Activated T-cell treated with anti-CD3 and anti-CD28 coated beads, Interleukin-2, amount 50 U/mL, for 72 hours (primary cell): ENCODE results near the gene FLT1. TPM values are rescaled to one million over a fixed set of nuclear protein-coding genes. Genes with fewer than 3 reads are reported as not detected.

ENCODE experiments used
- ATAC-seq, 2 donors: fragments of 150-1000 bp; cut with Tn5 transposase; replicated peaks in 1 of 2; 2 replicates each; pipeline ENCODE4 v1.10.0; 2021; ENCODE audit warnings: moderate library complexity in 2 of 2, mild to moderate bottlenecking in 1 of 2
- DNase-seq, 2 donors: peaks; one replicate each; pipeline ENCODE4 v3.0.0; 2021 to 2022; ENCODE audit warnings: mixed read lengths in 1 of 2
- H3K27ac Mint-ChIP-seq: one replicate; pipeline ENCODE4 v1.8.0; 2022; ENCODE audit warnings: mild to moderate bottlenecking, moderate library complexity, mixed read lengths
- H3K27me3 Mint-ChIP-seq: one replicate; pipeline ENCODE4 v1.8.0; 2022; ENCODE audit warnings: low read depth, mixed read lengths
- H3K36me3 Mint-ChIP-seq, 2 donors: one replicate each; pipeline ENCODE4 v1.8.0; 2022; ENCODE audit warnings: mixed read lengths in 2 of 2, mild to moderate bottlenecking in 1 of 2; ENCODE audit not compliant: insufficient read depth in 2 of 2
- H3K4me1 Mint-ChIP-seq: one replicate; pipeline ENCODE4 v1.8.0; 2022; ENCODE audit warnings: low read depth, mixed read lengths
- H3K4me3 Mint-ChIP-seq, 2 donors: one replicate each; pipeline ENCODE4 v1.8.0; 2022; ENCODE audit warnings: mild to moderate bottlenecking in 2 of 2, mixed read lengths in 2 of 2, moderate library complexity in 2 of 2
- H3K9me3 Mint-ChIP-seq, 2 donors: one replicate each; pipeline ENCODE4 v1.8.0; 2022; ENCODE audit warnings: mixed read lengths in 2 of 2
- total RNA-seq, 2 donors: library from RNA; stranded (reverse); gene quantifications; one replicate each; pipeline ENCODE4 v1.2.3, GENCODE V29; 2022

The FLT1 gene
- total RNA-seq, 2 donors from 2014 or later: 35.8 to 43.8 TPM

- no peak overlapping the region for H3K4me3 Mint-ChIP-seq
- peaks cover 30% of the 10 kb centered on the region for H3K4me1 Mint-ChIP-seq
- H3K27ac Mint-ChIP-seq: no peak overlapping the region
- DNase-seq (no peak), ATAC-seq (no peak)
- H3K36me3 Mint-ChIP-seq: no peaks in the 10 kb centered on the region
- H3K27me3 Mint-ChIP-seq: peaks cover 5% of the 10 kb centered on the region
- no peaks in the 10 kb centered on the region for H3K9me3 Mint-ChIP-seq
Observed at GRCh38 chr13:28342251-28342650, 152.7 kb downstream of the FLT1 start.

DNA sequence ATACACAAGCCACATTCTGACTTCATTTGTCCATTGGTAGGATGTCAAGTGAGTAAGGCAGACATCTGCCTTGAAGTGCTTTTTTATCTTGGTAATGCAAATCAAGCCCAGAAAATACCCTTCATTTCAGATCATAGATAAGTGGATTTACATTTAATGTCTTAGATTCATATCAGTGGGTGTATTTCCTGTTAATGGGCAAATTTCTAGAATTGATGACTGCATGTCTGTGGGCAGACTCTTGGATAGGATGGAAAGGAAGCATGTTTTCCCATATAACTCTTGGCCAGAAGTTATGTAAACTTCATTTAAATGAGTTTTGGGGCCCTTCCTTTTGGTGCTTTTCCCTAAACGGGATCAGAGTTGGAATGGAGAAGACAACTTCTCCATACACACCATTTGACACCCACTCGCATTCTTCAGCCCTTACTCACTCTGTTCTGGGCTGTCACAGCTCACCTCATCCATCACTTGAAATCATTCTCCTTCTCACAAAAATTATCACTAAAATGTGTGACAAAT is 154.6 kb downstream of the FLT1 start:
- no peak for ATAC-seq
- Mint-ChIP-seq H3K27me3 (peaks cover 5% of the 10 kb centered on the region), H3K4me1 (peaks cover 21% of the 10 kb centered on the region), H3K36me3 (no peaks in the 10 kb centered on the region), H3K27ac (no peak overlapping the region), H3K4me3 (no peak overlapping the region), H3K9me3 (no peaks in the 10 kb centered on the region)
- no peak for DNase-seq

DNA sequence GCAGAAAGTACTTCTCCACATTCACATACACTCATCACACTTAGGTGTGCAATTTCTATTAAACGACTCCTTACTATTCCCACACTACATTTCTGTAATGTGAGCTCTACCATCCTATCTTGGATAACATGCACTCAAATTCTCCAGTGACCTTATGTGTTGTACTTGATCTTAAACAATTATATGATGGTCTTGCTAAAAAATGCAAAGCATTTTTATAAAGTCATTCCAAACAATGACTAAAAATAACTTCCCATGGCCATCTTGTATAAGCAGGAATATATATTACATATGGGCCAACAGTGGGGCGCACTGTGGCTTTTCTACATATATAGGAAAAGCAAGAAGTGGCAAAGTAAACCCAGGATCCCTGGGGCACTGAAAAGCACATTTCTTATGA is 155.5 kb downstream of the FLT1 start:
- H3K36me3 Mint-ChIP-seq: no peaks in the 10 kb centered on the region
- ATAC-seq: no peak
- no peak overlapping the region for H3K27ac Mint-ChIP-seq
- peaks cover 21% of the 10 kb centered on the region for H3K4me1 Mint-ChIP-seq
- no peak for DNase-seq
- no peak overlapping the region for H3K4me3 Mint-ChIP-seq
- no peaks in the 10 kb centered on the region for H3K9me3 Mint-ChIP-seq
- peaks cover 4% of the 10 kb centered on the region for H3K27me3 Mint-ChIP-seq

DNA sequence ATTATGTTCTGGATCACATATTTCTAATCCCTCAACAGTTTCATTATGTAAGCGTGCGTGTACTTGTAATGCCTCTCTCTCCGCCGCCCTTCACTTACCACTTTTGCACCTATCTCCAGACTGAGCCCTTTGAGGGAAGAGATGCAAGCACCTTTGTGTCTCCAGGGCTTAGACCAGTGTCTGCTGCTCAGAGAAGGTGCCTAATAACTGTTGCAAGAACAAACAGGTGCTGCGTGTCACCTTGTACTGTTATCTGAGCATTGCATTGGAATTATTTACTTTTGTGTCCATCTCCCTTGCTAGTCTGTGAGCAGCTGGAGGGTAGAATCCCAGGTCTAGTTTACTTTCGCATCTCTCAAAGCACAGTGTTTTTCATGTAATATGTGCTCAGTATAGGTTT is 156.2 kb downstream of the FLT1 start:
- ATAC-seq (no peak), DNase-seq (no peak)
- H3K4me3 Mint-ChIP-seq: no peak overlapping the region
- H3K4me1 Mint-ChIP-seq: peaks cover 14% of the 10 kb centered on the region
- H3K9me3 Mint-ChIP-seq: no peaks in the 10 kb centered on the region
- no peaks in the 10 kb centered on the region for H3K36me3 Mint-ChIP-seq
- no peak overlapping the region for H3K27ac Mint-ChIP-seq
- no peaks in the 10 kb centered on the region for H3K27me3 Mint-ChIP-seq

GRCh38 chr13:28338006-28338574 is 156.8 kb downstream of the FLT1 start:
- no peaks in the 10 kb centered on the region for H3K9me3 Mint-ChIP-seq
- peaks cover 14% of the 10 kb centered on the region for H3K4me1 Mint-ChIP-seq
- no peak overlapping the region for H3K27ac Mint-ChIP-seq
- DNase-seq: no peak
- H3K4me3 Mint-ChIP-seq: no peak overlapping the region
- ATAC-seq: no peak
- H3K27me3 Mint-ChIP-seq: no peaks in the 10 kb centered on the region
- no peaks in the 10 kb centered on the region for H3K36me3 Mint-ChIP-seq

DNA sequence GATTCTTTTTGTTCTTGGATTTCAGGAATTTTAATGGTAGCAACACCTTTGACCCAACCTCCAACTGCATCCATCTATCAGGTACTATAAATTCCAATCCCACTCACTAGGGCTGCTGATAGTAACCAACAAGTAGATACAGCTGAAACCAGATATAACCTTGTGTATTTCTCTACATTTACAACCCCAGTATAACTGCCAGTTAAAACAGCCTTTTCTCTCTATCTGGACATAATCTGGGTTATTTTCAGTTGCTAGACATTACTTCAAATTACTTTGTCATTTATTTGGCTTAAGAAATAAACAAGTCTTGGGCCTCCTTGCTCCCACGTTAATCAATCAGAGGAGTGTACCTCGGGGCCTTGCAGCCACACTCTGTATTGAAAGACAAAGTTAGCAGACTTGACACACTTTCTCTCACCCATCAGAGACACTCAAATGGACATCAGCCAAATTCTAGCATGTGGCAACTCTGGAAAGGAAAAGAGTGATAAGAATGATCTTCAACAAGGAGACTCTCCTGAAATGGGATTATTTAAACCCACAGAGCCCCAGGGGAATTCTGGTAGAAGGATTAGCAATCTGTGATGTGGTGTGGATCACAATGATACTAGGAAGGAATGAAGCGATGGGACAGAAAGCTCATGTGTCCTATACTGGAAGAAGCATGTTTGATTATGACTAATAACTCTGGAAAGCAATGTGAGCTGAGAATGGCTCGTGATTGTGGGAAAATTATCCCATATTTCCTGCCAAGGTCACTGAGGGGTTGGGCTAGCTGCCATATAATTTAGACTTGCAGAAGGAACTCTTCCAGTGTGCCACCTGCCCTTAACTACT is 157.5 kb downstream of the FLT1 start:
- Mint-ChIP-seq H3K4me1 (peaks cover 14% of the 10 kb centered on the region), H3K9me3 (no peaks in the 10 kb centered on the region), H3K4me3 (no peak overlapping the region), H3K27me3 (no peaks in the 10 kb centered on the region), H3K36me3 (no peaks in the 10 kb centered on the region), H3K27ac (no peak overlapping the region)
- no peak for DNase-seq
- no peak for ATAC-seq

GRCh38 chr13:28336193-28336657 is 158.7 kb downstream of the FLT1 start:
- Mint-ChIP-seq H3K4me3 (no peak overlapping the region), H3K36me3 (no peaks in the 10 kb centered on the region), H3K27ac (no peak overlapping the region), H3K4me1 (peaks cover 8% of the 10 kb centered on the region), H3K9me3 (no peaks in the 10 kb centered on the region), H3K27me3 (no peaks in the 10 kb centered on the region)
- ATAC-seq: no peak
- DNase-seq: no peak

DNA sequence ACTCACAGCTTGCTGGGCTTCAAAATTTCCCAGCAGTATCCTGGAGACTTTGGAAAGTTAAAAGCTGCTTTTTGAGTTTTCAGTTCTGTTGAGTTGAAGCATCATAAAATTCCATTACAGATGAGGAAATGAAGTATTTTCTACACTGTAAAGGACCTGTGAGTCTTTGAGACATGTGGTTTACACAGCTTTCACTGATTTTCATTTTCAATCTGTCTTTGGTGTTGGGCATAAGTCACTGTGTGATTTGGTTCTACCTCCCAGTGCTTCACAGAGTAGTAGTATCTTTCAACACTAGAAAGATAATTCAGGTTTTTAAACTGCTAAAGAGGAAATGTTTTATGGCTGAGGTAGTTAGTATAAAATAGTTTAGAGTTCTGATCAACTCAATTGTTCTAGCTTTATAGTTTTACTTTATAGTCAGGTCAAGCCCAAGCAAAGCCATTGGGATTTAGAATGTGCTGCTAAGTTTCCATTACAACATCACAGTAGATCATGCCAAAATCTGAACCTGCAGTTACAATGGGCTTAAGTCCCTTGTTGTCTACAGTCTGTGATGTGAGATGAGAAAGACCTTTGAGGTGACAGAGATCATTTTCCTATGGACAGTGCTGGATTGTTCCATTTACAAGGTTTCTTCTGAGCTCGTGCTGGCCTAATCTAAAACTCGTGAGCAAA is 161.6 kb downstream of the FLT1 start:
- no peak for DNase-seq
- H3K4me3 Mint-ChIP-seq: no peak overlapping the region
- no peak for ATAC-seq
- H3K9me3 Mint-ChIP-seq: no peaks in the 10 kb centered on the region
- no peaks in the 10 kb centered on the region for H3K36me3 Mint-ChIP-seq
- H3K27me3 Mint-ChIP-seq: no peaks in the 10 kb centered on the region
- no peaks in the 10 kb centered on the region for H3K4me1 Mint-ChIP-seq
- H3K27ac Mint-ChIP-seq: no peak overlapping the region

DNA sequence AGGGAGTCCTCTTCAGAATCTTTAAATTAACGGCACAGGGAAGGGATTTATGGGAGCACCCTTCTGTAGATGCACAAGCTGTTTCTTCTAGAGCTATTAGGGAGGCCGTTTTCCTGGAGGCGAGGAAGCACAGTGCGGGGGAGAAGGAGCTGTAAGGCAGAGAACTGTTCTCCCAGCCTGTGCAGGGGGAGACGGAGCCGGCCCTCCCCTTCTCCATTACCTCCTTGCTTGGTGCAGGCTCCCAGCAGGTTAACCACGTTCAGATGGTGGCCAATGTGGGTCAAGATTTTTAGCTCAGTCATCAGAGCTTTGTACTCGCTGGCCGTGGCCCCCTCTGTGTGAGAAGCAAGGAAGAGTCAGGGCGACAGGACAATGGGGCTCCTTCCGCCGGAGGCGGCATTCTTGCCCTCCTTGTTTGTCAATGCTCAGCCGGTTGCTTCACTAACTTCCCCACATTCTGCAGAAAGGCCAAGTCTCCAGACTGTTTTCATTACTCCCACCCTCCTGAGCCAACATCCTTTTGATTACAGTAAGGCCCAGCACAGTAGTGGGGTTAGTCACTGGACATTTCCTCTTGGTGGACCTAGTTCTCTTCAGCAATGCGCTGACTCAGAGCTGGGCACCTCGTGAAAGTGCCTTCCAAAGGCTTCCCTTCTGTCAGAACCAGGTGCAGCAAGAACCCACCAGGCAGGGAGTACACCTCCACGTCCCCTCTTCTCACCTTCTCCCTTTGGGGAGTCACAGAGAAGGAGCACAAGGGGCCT is 165.4 kb downstream of the FLT1 start:
- no peak for ATAC-seq

DNA sequence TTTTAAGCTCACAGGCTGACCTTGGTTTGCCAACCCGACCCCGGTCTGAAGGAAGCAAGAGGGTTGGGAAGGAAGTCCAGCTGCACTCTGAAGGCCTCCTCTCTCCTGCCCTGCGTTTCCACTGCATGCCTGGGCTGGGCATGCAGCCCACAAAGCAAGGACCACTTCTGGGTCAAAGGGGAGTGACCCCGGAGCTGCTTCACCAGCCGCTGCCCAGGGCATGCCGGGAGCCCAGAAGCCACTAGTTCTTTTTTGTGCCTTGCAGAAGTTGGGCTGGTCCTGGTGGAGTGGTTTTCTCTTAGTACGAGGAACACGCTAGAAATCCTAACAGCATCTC is 166.7 kb downstream of the FLT1 start:
- Mint-ChIP-seq H3K4me1 (peaks cover 5% of the 10 kb centered on the region), H3K27ac (no peak overlapping the region), H3K9me3 (no peaks in the 10 kb centered on the region), H3K27me3 (no peaks in the 10 kb centered on the region), H3K36me3 (no peaks in the 10 kb centered on the region), H3K4me3 (no peak overlapping the region)
- no peak for DNase-seq
- ATAC-seq: no peak

More for the DNA sequence above, 165.4 kb downstream of the FLT1 start:
- Mint-ChIP-seq H3K27ac (no peak overlapping the region), H3K27me3 (no peaks in the 10 kb centered on the region), H3K36me3 (no peaks in the 10 kb centered on the region), H3K4me3 (no peak overlapping the region), H3K4me1 (no peaks in the 10 kb centered on the region), H3K9me3 (no peaks in the 10 kb centered on the region)
- no peak for DNase-seq

GRCh38 chr13:28327373-28328270 is 167.3 kb downstream of the FLT1 start:
- no peak for ATAC-seq
- Mint-ChIP-seq H3K27me3 (no peaks in the 10 kb centered on the region), H3K9me3 (no peaks in the 10 kb centered on the region), H3K4me1 (peaks cover 5% of the 10 kb centered on the region), H3K27ac (no peak overlapping the region), H3K4me3 (no peak overlapping the region), H3K36me3 (no peaks in the 10 kb centered on the region)
- no peak for DNase-seq

- no peak overlapping the region for H3K4me3 Mint-ChIP-seq
- H3K4me1 Mint-ChIP-seq: peaks cover 5% of the 10 kb centered on the region
- no peaks in the 10 kb centered on the region for H3K27me3 Mint-ChIP-seq
- H3K27ac Mint-ChIP-seq: no peak overlapping the region
- H3K36me3 Mint-ChIP-seq: no peaks in the 10 kb centered on the region
- no peaks in the 10 kb centered on the region for H3K9me3 Mint-ChIP-seq
- ATAC-seq (no peak), DNase-seq (no peak)
Observed at GRCh38 chr13:28326056-28326455, 168.9 kb downstream of the FLT1 start.
